Hepatocyte (in vitro differentiated cells): ENCODE measurements around the gene SIGLEC11.

Experiments
- CTCF ChIP-seq: fragments of 200-600 bp; sonication (generic); IDR thresholded peaks from 2 replicates; pipeline ENCODE4 v1.5.1; 2016; ENCODE audit warnings: antibody characterized with exemption, mild to moderate bottlenecking; ENCODE audit not compliant: poor library complexity
- EZH2 ChIP-seq: fragments of 200-600 bp; sonication (generic); IDR thresholded peaks from 2 replicates; pipeline ENCODE4 v1.6.1; 2016; ENCODE audit warnings: antibody characterized with exemption, mild to moderate bottlenecking, borderline replicate concordance
- EZH2phosphoT487 ChIP-seq: fragments of 200-600 bp; sonication (generic); IDR thresholded peaks from one replicate; pipeline ENCODE4 v1.6.1; 2018; ENCODE audit warnings: antibody characterized with exemption, mild to moderate bottlenecking, low read depth, moderate library complexity; ENCODE audit not compliant: unreplicated experiment, severe bottlenecking

- TF ChIP-seq EZH2 (no peak), CTCF (no peak), EZH2phosphoT487 (no peak)
Measured at GRCh38 chr19:50008532-50008931, 47.6 kb upstream of the SIGLEC11 start.
